B cell (primary cell): Measurements from ENCODE around the gene HBA1. TPM values are rescaled to one million over a fixed set of nuclear protein-coding genes. Genes with fewer than 3 reads are reported as not detected.

Source experiments
- ATAC-seq: fragments of 200-7000 bp; cut with Tn5 transposase; one replicate; pipeline ENCODE4 v1.10.0; 2021; ENCODE audit warnings: low read depth, mild to moderate bottlenecking, moderate number of reproducible peaks, moderate library complexity
- CTCF ChIA-PET: fragments of 350-600 bp; sonication (Branson Sonifier 250); formaldehyde crosslinking; loops from one replicate; lab custom pipeline; 2021; ENCODE audit warnings: antibody characterized with exemption, inconsistent platforms; lab: Charles Lee
- POLR2A ChIA-PET: fragments of 350-600 bp; sonication (Branson Sonifier 250); formaldehyde crosslinking; loops from one replicate; lab custom pipeline; 2021; ENCODE audit warnings: antibody characterized with exemption; lab: Charles Lee
- DNase-seq: peaks from one replicate; pipeline ENCODE4 v3.0.0; 2013
- H2AFZ ChIP-seq: 2 replicates; pipeline ENCODE4 v1.6.1; 2012; ENCODE audit warnings: mild to moderate bottlenecking, low read depth, low read length; ENCODE audit not compliant: insufficient read depth, poor library complexity, severe bottlenecking
- H3K27ac ChIP-seq, 2 donors: 1 replicate in 1 of 2; 2 replicates in 1 of 2; pipeline ENCODE4 v1.5.1; 2012 to 2013; ENCODE audit warnings: low read length in 2 of 2, mild to moderate bottlenecking in 2 of 2, moderate library complexity in 1 of 2
- H3K27me3 ChIP-seq, 4 experiments: fragments of 200-600 bp in 1 of 4; sonication (generic) in 1 of 4; replicated peaks in 1 of 4; 1 replicate in 2 of 4; 2 replicates in 2 of 4; pipeline versions ENCODE4 v1.6.1 to v1.7.0; 2013 to 2016; ENCODE audit warnings: low read length in 3 of 4, mild to moderate bottlenecking in 2 of 4, mixed read lengths in 1 of 4, moderate library complexity in 1 of 4; ENCODE audit not compliant: insufficient read depth in 4 of 4, control insufficient read depth in 3 of 4; ENCODE audit errors: control extremely low read depth in 1 of 4
- H3K36me3 ChIP-seq, 2 experiments: replicated peaks in 1 of 2; 1 replicate in 1 of 2; 2 replicates in 1 of 2; pipeline versions ENCODE4 v1.6.1 to v1.7.1; 2013; ENCODE audit warnings: low read length in 1 of 2; ENCODE audit not compliant: insufficient read depth in 2 of 2, control insufficient read depth in 1 of 2; ENCODE audit errors: control extremely low read depth in 1 of 2, extremely low read depth in 1 of 2
- H3K4me1 ChIP-seq, 2 donors: fragments of 200-600 bp in 1 of 2; sonication (generic) in 1 of 2; 1 replicate in 1 of 2; 2 replicates in 1 of 2; pipeline versions ENCODE4 v1.5.1 to v1.6.1; 2013 to 2017; ENCODE audit warnings: low read length in 2 of 2; ENCODE audit not compliant: control insufficient read depth in 2 of 2, insufficient read depth in 2 of 2
- H3K4me2 ChIP-seq: replicated peaks from 2 replicates; pipeline ENCODE3; 2012; ENCODE audit warnings: mild to moderate bottlenecking, low read depth, low read length; ENCODE audit not compliant: poor library complexity, severe bottlenecking
- H3K4me3 ChIP-seq, 5 experiments: fragments of 200-600 bp in 1 of 5; sonication (generic) in 1 of 5; 1 replicate in 3 of 5; 2 replicates in 2 of 5; pipeline versions ENCODE4 v1.5.1 to v1.7.0; 2011 to 2016; ENCODE audit warnings: low read length in 4 of 5, mild to moderate bottlenecking in 4 of 5, low read depth in 2 of 5, control low read depth in 1 of 5, moderate library complexity in 1 of 5; ENCODE audit not compliant: insufficient read depth in 1 of 5; ENCODE audit errors: control extremely low read depth in 1 of 5, extremely low read depth in 1 of 5
- H3K79me2 ChIP-seq: fragments of 200-600 bp; sonication (generic); one replicate; pipeline ENCODE4 v1.6.0; 2016; ENCODE audit warnings: low read length; ENCODE audit not compliant: control insufficient read depth, insufficient read depth
- H3K9ac ChIP-seq: fragments of 200-600 bp; sonication (generic); 2 replicates; pipeline ENCODE4 v1.6.1; 2017; ENCODE audit warnings: mild to moderate bottlenecking, low read length, moderate library complexity
- H3K9me3 ChIP-seq, 3 donors: one replicate each; pipeline versions ENCODE4 v1.6.1 to v1.7.1; 2013; ENCODE audit warnings: low read length in 2 of 3; ENCODE audit not compliant: control insufficient read depth in 2 of 3, insufficient read depth in 1 of 3; ENCODE audit errors: control extremely low read depth in 1 of 3
- H4K20me1 ChIP-seq: 2 replicates; pipeline ENCODE4 v1.6.0; 2012; ENCODE audit warnings: mild to moderate bottlenecking, low read length; ENCODE audit not compliant: insufficient read depth, control insufficient read depth, poor library complexity, severe bottlenecking
- H3K27ac Mint-ChIP-seq: one replicate; pipeline ENCODE4 v1.8.0; 2021; ENCODE audit warnings: mixed read lengths
- H3K27me3 Mint-ChIP-seq: one replicate; pipeline ENCODE4 v1.8.0; 2021; ENCODE audit warnings: mixed read lengths
- H3K4me1 Mint-ChIP-seq: one replicate; pipeline ENCODE4 v1.8.0; 2021; ENCODE audit warnings: mixed read lengths
- H3K4me3 Mint-ChIP-seq: one replicate; pipeline ENCODE4 v1.8.0; 2021; ENCODE audit warnings: mixed read lengths
- H3K9me3 Mint-ChIP-seq: one replicate; pipeline ENCODE4 v1.8.0; 2022; ENCODE audit warnings: mixed read lengths; ENCODE audit not compliant: insufficient read depth
- CTCF ChIP-seq: fragments of 200-600 bp; IDR thresholded peaks from one replicate; pipeline ENCODE4 v1.8.0; 2022; ENCODE audit warnings: antibody characterized with exemption, mild to moderate bottlenecking
- EZH2 ChIP-seq: IDR thresholded peaks from 2 replicates; pipeline ENCODE4 v1.6.1; 2012; ENCODE audit warnings: borderline replicate concordance, low read depth, mild to moderate bottlenecking, moderate library complexity, low read length; ENCODE audit not compliant: insufficient read depth, poor library complexity, severe bottlenecking
- WGBS: methylation state at CpG from one replicate; pipeline ENCODE4 v1.1.5; 2013; ENCODE audit warnings: missing lambda C conversion rate; ENCODE audit not compliant: insufficient coverage; 5-methylcytosine and 5-hydroxymethylcytosine counted together
- intact Hi-C: fragments of 100-400 bp; cut with micrococcal nuclease; formaldehyde crosslinking; loops from one replicate; pipeline ENCODE4 v1.10.0; 2022
- polyA plus RNA-seq: library from polyadenylated mRNA; depleted of rRNA; stranded (reverse); fragments of >200 nt; gene quantifications from 2 replicates; pipeline ENCODE4 v1.2.3, GENCODE V29; 2012
- total RNA-seq, 2 donors: library from RNA; stranded (reverse); fragments of 120-200 nt in 1 of 2; gene quantifications; 1 replicate in 1 of 2; 2 replicates in 1 of 2; pipeline versions ENCODE4 v1.2.3 to v1.2.4, GENCODE V29; 2013 to 2022

HBA1 gene
- total and polyA plus RNA-seq, 2 donors (not counting 1 experiment from before 2014, with no cell fraction given): 38.5 to 283 TPM

DNA sequence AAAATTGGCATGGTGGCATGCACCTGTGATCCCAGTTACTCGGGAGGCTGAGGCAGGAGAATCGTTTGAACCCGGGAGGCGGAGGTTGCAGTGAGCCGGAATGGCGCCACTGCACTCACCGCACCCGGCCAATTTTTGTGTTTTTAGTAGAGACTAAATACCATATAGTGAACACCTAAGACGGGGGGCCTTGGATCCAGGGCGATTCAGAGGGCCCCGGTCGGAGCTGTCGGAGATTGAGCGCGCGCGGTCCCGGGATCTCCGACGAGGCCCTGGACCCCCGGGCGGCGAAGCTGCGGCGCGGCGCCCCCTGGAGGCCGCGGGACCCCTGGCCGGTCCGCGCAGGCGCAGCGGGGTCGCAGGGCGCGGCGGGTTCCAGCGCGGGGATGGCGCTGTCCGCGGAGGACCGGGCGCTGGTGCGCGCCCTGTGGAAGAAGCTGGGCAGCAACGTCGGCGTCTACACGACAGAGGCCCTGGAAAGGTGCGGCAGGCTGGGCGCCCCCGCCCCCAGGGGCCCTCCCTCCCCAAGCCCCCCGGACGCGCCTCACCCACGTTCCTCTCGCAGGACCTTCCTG is 3.7 kb downstream of the HBA1 start, which contains the start of gene HBQ1:
HBQ1 (plus strand) TSS at position 359 of the 575 bp plus-strand sequence; CDS start at position 387, 28 bp downstream.
- Histone ChIP-seq H3K9me3 (peaks cover 0 to 4% (median 0%) of the 10 kb centered on the region in 3 donors), H4K20me1 (no peaks in the 10 kb centered on the region), H3K4me2 (peak within 1 kb of the TSS; percentile 94), H3K4me1 (peaks cover 14 to 22% of the 10 kb centered on the region in 2 donors), H3K27me3 (peaks cover 0 to 43% (median 25%) of the 10 kb centered on the region in 4 experiments), H2AFZ (peak within 1 kb of the TSS; percentile 70), H3K27ac (no peak within 1 kb of the TSS), H3K9ac (peak within 1 kb of the TSS; percentile 58), H3K36me3 (no peaks in the 10 kb centered on the region), H3K79me2 (no peaks in the 10 kb centered on the region), H3K4me3 (peak within 1 kb of the TSS in 4 of 5 experiments; percentile 23 to 46 (median 38))
- peak within 1 kb of the TSS; percentile 45 for H3K4me3 Mint-ChIP-seq
- intact Hi-C loops: loop anchor here (2.0 kb wide), 1 partner anchor 41 kb away; the partner anchor contains the start of gene NPRL3
- H3K9me3 Mint-ChIP-seq: no peaks in the 10 kb centered on the region
- peak; percentile 54 for DNase-seq
- TF ChIP-seq EZH2: no peak
- TF ChIP-seq CTCF: peak; percentile 63
- ChIA-PET POLR2A (interaction anchor here (0.6 kb wide), 2 partner anchors 20 to 21 kb away, joined by 5 to 13 read pairs; no protein-coding TSS in a partner anchor), CTCF (interaction anchor here (0.8 to 4.1 kb wide), 4 partner anchors 63 to 115 kb away, joined by 3 to 34 read pairs (median 12); no protein-coding TSS in a partner anchor)
- H3K4me1 Mint-ChIP-seq: peaks cover 17% of the 10 kb centered on the region
- no peak within 1 kb of the TSS for H3K27ac Mint-ChIP-seq
- WGBS: 6% methylated on average over 48 of the region's 59 CpGs
- peaks cover 24% of the 10 kb centered on the region for H3K27me3 Mint-ChIP-seq
- no peak for ATAC-seq
